Stomach (tissue), 9 donors: ENCODE data around the gene FDX2. TPM values are rescaled to one million over a fixed set of nuclear protein-coding genes. Genes with fewer than 3 reads are reported as not detected.

ENCODE experiments used
- DNase-seq, 2 donors: peaks; one replicate each; pipeline versions ENCODE4 v3.0.0 to v3.0.0-alpha.2; 2013 to 2019
- H3K27ac ChIP-seq, 5 donors: fragments of 200-600 bp in 4 of 5; sonication (generic) in 4 of 5; one replicate each; pipeline ENCODE4 v1.5.1; 2013 to 2019; ENCODE audit warnings: mild to moderate bottlenecking in 1 of 5, moderate library complexity in 1 of 5
- H3K27me3 ChIP-seq, 3 donors: fragments of 200-600 bp; sonication (generic); one replicate each; pipeline ENCODE4 v1.5.1; 2017 to 2019; ENCODE audit warnings: mixed run types in 1 of 3
- H3K36me3 ChIP-seq, 4 donors: fragments of 200-600 bp; sonication (generic); 1 replicate in 3 of 4; 2 replicates in 1 of 4; pipeline ENCODE4 v1.5.1; 2016 to 2019
- H3K4me1 ChIP-seq, 4 donors: fragments of 200-600 bp; sonication (generic); one replicate each; pipeline ENCODE4 v1.5.1; 2016 to 2019
- H3K4me3 ChIP-seq, 4 donors: fragments of 200-600 bp; sonication (generic) in 3 of 4; one replicate each; pipeline ENCODE4 v1.5.1; 2016 to 2019; ENCODE audit warnings: mild to moderate bottlenecking in 1 of 4
- H3K9me3 ChIP-seq, 4 donors: fragments of 200-600 bp; sonication (generic); one replicate each; pipeline ENCODE4 v1.5.1; 2016 to 2019
- EP300 ChIP-seq: sonication (generic); formaldehyde crosslinking; IDR thresholded peaks from one replicate; pipeline ENCODE4 v1.6.1; 2017; ENCODE audit warnings: antibody characterized with exemption
- POLR2A ChIP-seq, 4 donors: fragments of 450-650 bp; IDR thresholded peaks; one replicate each; pipeline ENCODE4 v1.6.1; 2016; ENCODE audit warnings: antibody characterized with exemption in 4 of 4, control low read depth in 2 of 4, mild to moderate bottlenecking in 1 of 4, moderate library complexity in 1 of 4
- POLR2AphosphoS5 ChIP-seq, 3 donors: sonication (generic); formaldehyde crosslinking; IDR thresholded peaks; one replicate each; pipeline ENCODE4 v1.6.1; 2016; ENCODE audit warnings: antibody characterized with exemption in 3 of 3
- WGBS, 5 donors: extraction: QIAGEN DNeasy Blood & Tissue Kit in 3 of 5; methylation state at CpG; one replicate each; pipeline versions ENCODE4 v1.1.5 to v1.1.7; 2013 to 2018; 5-methylcytosine and 5-hydroxymethylcytosine counted together
- intact Hi-C: fragments of 100-400 bp; cut with DNase I; formaldehyde crosslinking; loops from one replicate; pipeline ENCODE4 v1.15.1; 2023; ENCODE audit warnings: low total_unique reads
- polyA plus RNA-seq, 3 donors: library from polyadenylated mRNA; stranded (reverse); fragments of 200-250 nt; gene quantifications; one replicate each; pipeline ENCODE4 v1.2.3, GENCODE V29; 2013
- total RNA-seq, 5 donors: library from RNA; depleted of rRNA; stranded (reverse); fragments of >200 nt; gene quantifications; one replicate each; pipeline versions ENCODE4 v1.1.0 to v1.2.3, GENCODE V29; 2014 to 2016
- TF ChIP-seq, protein P1 (sequence below), 7 experiments: fragments of 450-650 bp in 4 of 7; fragments of 200-600 bp in 3 of 7; sonication (generic) in 3 of 7; IDR thresholded peaks; one replicate each; pipeline ENCODE4 v1.5.1; 2016 to 2019; ENCODE audit warnings: antibody characterized with exemption in 7 of 7, control low read depth in 2 of 7, mild to moderate bottlenecking in 1 of 7
- donor health status: healthy with polysubstance abuse.
- donor health status: Bipolar disorder and iron deficiency.
- donor health status: healthy.

The FDX2 gene
- total and polyA plus RNA-seq, 8 donors = 0.89 to 54.3 (median 28.8) TPM; not detected in 1

DNA sequence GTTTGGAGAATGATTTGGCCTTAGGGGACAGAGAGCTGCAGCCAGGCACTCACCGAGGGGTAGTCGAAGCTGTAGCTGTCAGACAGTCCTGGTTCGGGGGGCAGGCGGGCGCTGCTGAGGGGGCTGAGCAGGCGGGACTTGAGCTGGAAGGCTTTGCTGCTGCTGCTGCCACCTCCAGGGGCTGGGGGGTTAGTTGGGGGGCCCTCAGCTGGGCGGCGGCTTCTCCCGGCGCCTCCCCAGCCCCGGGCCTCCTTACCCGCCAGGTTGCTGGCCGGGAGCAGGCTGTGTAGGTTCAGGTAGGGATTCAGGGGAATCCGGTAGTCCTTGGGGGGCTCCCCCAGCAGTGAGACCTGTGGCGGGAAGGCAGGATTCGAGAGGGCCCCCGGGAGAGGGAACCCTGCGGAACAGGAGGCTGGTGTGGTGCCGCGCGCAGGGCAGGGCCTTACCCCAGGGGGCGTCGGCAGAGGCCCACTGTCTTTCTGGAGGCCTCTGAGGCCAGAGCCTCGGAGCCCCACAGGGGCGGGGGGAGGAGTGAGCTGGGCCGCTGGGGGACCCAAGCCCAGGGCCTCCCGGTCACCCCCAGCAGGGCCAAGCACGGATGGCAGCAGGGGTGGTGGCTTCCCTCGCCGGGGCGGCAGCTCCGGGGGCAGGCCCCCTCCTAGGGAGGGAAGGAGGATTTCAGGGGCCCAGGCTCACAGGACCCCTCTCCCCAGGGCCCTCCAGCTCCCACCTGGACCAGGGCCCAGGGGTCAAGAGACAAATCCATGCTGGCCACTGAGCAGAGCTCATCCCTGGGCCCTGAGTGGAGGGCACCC lies 5.0 kb upstream of the FDX2 start:
- H3K4me3 ChIP-seq = no peak overlapping the region
- WGBS, 5 donors = 91 to 98% (median 93%) methylated on average over 20 to 32 of the region's 32 CpGs
- intact Hi-C loops = loop anchor here (10.0 kb wide), 1 partner anchor 54 kb away; no protein-coding TSS in a partner anchor

DNA sequence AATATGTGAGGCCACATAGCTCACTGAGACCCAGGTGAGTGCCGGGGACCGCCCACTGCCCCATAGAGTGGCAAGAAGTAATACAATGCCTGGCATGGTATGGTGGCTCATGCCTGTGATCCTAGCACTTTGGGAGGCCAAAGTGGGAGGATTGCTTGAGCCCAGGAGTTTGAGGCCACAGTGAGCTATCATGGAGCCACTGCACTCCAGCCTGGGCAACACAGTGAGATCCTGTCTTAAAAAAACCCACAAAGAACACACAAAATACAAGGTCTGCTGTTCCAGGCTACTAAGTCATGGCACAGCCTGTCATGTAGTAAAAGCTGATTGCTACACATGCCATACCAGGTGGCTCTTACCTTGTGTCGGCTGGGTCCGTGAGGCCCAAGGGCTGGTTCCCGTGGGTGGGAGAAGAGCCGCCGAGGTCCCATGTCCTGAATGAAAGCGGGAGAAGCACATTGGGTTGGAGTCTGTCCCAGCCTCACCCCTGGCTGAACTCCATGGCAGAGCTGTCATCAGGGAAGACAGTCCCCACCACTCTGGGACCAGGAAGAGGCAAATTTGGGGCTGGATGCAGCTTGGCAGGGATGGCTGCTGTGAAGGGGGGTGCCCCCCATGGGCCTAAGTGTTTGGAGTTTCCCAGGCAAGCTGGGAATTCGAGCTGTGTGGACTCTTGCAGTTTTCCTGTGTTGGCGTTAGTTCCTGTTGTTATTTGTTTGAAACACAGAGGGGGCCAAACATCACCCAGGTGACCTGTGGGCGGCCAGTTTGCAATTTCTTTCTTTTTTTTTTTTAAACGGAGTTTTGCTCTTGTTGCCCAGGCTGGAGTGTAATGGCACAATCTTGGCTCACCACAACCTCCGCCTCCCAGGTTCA lies 3.2 kb upstream of the FDX2 start:
- no peak overlapping the region for H3K27ac ChIP-seq
- H3K27me3 ChIP-seq = no peaks in the 10 kb centered on the region
- no peak overlapping the region for H3K4me3 ChIP-seq
- intact Hi-C loops = no loop called here
- peaks cover 13 to 21% (median 15%) of the 10 kb centered on the region in 4 donors for H3K4me1 ChIP-seq
- 83 to 94% (median 92%) methylated on average over 8 to 13 of the region's 13 CpGs for WGBS, 5 donors
- TF ChIP-seq POLR2AphosphoS5 (IDR thresholded peaks at IDR 0.05) (no peak), POLR2A (IDR thresholded peaks at IDR 0.05) (no peak), EP300 (no peak)
- TF ChIP-seq, protein P1, sequence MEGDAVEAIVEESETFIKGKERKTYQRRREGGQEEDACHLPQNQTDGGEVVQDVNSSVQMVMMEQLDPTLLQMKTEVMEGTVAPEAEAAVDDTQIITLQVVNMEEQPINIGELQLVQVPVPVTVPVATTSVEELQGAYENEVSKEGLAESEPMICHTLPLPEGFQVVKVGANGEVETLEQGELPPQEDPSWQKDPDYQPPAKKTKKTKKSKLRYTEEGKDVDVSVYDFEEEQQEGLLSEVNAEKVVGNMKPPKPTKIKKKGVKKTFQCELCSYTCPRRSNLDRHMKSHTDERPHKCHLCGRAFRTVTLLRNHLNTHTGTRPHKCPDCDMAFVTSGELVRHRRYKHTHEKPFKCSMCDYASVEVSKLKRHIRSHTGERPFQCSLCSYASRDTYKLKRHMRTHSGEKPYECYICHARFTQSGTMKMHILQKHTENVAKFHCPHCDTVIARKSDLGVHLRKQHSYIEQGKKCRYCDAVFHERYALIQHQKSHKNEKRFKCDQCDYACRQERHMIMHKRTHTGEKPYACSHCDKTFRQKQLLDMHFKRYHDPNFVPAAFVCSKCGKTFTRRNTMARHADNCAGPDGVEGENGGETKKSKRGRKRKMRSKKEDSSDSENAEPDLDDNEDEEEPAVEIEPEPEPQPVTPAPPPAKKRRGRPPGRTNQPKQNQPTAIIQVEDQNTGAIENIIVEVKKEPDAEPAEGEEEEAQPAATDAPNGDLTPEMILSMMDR (IDR thresholded peaks at IDR 0.05) = no peak
- DNase-seq = no peak
- no peaks in the 10 kb centered on the region for H3K9me3 ChIP-seq
- peaks cover 56 to 78% (median 76%) of the 10 kb centered on the region in 4 donors for H3K36me3 ChIP-seq

More for the DNA sequence above, 5.0 kb upstream of the FDX2 start:
- TF ChIP-seq POLR2A (IDR thresholded peaks at IDR 0.05) = no peak
- no peak for TF ChIP-seq EP300
- TF ChIP-seq, protein P1 (IDR thresholded peaks at IDR 0.05) = no peak
- no peak for TF ChIP-seq POLR2AphosphoS5 (IDR thresholded peaks at IDR 0.05)
- Histone ChIP-seq H3K36me3 (peaks cover 73 to 95% (median 93%) of the 10 kb centered on the region in 4 donors), H3K27ac (no peak overlapping the region), H3K9me3 (no peaks in the 10 kb centered on the region), H3K27me3 (no peaks in the 10 kb centered on the region), H3K4me1 (peaks cover 5 to 8% (median 7%) of the 10 kb centered on the region in 4 donors)
- no peak for DNase-seq

DNA sequence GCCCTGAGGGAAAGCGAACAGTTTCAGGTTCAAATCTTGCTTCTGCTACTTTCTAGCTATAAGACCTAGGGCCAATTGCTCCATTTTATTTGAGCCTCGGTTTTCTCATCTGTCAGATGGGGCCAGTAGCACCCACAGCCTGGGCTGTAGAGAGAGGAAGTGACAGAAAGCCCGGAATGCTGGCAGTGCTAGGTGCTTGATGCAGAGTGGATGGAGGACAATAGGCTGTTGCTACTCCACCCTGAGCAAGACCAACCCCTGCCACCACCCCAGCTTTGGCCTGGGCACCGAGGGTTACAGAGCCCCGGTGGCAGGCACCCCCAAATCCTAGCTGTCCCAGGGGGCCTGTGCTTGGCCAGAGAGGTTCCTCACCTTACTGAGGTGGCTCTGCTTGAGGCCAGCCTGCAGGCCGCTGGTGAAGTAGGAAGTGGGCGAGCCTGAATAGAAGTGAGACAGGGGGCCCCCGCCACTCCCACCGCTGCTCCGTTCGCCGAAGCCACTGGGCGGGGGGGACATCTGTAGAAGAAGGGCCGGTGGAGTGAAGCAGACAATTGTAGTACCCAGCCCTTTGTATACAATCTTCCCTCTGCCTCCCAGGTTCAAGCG lies 2.1 kb upstream of the FDX2 start:
- intact Hi-C loops = no loop called here
- Histone ChIP-seq H3K4me1 (peaks cover 13 to 22% (median 15%) of the 10 kb centered on the region in 4 donors), H3K36me3 (peaks cover 47 to 69% (median 65%) of the 10 kb centered on the region in 4 donors), H3K9me3 (no peaks in the 10 kb centered on the region), H3K27ac (no peak overlapping the region), H3K27me3 (no peaks in the 10 kb centered on the region), H3K4me3 (no peak overlapping the region)
- 86 to 95% (median 94%) methylated on average over 14 to 15 of the region's 15 CpGs for WGBS, 5 donors
- DNase-seq = no peak
- TF ChIP-seq EP300 = no peak
- TF ChIP-seq, protein P1 (IDR thresholded peaks at IDR 0.05) = no peak
